NCI-H2171 (cell line): ENCODE data around the gene CETP.

Experiments used
- DNase-seq: peaks from one replicate; lab custom pipeline; 2025; lab: John Stamatoyannopoulos, UW

Gene CETP

GRCh38 chr16:56961851-56962281 is at the start of gene CETP:
TSS of gene CETP (plus strand) at chr16:56961950. CDS start at chr16:56961980, 30 bp downstream.
- DNase-seq = no peak

GRCh38 chr16:56912746-56913708 is 48.7 kb upstream of the CETP start:
- no peak for DNase-seq

DNA sequence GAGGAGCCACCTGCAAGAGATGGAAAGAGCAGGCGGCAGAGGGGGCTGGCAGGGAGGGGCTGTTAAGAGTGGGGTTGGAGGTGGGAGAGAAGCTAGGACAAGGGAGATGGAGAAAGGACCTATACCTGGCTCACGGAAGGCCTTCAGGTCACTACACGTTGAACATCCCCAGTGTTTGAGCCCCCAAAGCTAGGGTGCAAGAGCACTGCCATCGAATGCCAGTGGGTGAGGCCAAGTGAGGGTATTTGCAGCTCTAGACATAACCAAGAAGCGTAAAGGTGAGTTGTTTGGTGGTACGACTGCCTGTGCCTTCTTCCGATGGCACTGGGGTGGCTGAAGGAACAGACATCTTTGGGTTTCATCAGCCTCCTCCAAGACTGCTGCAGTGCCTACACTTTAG is 46.9 kb upstream of the CETP start:
- DNase-seq = no peak

DNA sequence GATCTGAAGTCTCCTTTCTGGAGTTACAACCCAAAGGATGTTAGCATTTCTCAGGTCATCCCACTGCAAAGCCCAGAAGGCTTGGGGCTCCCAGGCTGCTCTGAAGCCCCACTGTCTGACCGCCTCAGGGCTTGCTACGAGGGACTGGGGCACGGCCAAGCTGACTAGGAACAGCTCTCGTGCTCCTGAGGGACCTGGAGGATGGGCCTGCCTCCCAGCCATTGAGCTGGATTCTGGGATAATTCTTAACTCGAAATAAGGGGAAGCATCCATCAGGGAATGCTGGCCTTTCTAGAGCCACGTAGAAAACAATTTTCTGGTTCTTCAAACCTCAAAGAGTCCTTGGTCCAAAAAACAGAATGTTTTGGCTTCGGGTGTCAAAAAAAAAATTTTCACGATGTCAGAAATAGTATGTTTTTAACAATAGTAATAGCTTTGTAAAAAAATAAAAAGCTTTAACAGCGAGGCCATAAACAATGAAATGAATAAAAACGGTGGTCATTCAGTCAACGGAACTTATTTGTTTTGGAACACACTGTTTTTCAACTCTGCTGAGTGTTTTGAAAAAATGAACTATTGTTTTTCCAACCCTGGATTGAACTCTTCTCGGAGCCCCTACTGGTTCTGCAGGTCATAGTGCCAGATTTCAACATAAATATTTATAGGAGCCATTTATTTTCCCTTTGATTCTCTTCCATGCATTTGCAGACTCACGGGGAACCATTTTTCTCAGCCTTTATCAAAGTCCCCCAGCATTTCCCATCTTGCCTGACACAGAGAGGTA is 46.2 kb upstream of the CETP start:
- no peak for DNase-seq

- no peak for DNase-seq
Observed at GRCh38 chr16:56916571-56917403, 45.0 kb upstream of the CETP start.

DNA sequence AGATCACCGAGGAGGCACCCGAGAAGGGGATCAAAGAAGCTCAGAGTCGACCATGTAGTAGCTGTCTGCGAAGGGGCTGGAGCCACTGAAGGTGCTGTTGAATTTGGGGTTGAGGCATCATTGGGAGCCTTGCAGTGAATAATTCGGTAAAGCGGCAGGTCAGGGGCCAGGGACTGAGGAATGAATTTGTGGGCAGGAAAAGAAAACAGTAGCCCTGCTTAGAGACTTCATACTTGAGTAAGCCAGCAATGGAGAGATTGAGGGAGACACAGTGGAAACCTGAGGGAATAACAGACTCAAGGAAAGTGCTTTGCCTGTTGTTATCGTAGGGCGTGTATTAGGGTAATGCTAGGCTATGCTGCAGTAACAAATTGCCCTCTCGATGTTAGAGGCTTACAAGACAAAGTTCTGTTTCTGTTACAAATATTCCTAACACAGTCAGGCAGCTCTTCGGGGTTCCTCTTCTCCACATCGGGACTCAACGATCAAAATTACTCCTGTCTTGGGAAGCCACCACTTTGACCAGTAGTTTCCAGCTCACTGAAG is 43.2 kb upstream of the CETP start:
- DNase-seq = no peak

- DNase-seq = no peak
Observed at GRCh38 chr16:56919099-56919800, 42.5 kb upstream of the CETP start.

- no peak for DNase-seq
Observed at GRCh38 chr16:56921571-56921970, 40.2 kb upstream of the CETP start.

DNA sequence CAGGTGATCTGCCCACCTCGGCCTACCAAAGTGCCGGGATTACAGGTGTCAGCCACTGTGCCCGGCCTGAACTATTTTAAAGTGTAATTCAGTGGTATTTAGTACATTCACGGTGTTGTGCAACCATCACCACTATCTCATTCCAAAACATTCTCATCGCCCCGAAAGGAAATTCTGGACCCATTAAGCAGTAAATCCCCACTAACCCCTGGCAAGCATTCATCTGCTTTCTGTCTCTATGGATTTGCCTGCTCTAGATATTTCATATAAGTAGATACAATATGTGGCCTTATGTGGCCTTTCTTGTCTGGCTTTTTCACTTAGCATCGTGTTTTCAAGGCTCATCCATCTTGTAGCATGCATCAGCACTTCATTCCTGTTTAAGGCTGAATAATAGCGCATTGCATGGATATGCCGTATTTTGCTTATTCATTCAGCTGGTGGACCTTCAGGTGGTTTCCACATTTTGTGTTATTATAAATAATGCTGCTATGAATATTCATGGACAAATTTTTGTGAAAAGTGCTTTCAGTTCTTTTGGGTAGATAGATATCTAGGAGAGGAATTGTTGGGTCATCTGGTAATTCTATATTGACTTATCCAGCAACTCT is 38.2 kb upstream of the CETP start:
- DNase-seq = no peak

DNA sequence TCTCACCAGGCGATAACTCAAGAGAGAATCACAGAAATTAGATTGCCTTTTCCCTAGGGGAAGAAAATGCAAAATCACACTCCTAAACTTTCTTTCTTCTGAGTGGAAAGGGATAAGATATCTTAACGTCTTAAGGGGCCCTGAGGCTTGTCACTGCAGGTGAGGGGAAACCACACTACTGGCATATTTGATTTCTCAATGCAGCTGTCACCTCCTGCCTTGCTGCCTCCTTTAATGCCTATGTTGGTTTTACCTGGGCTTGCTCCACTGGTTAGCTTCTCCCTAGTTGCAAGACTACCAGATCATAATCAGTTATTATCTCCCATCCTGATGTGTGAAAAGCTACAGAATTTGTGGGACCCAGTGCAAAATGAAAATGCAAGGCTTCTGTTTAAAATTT is 34.3 kb upstream of the CETP start:
- DNase-seq = no peak

DNA sequence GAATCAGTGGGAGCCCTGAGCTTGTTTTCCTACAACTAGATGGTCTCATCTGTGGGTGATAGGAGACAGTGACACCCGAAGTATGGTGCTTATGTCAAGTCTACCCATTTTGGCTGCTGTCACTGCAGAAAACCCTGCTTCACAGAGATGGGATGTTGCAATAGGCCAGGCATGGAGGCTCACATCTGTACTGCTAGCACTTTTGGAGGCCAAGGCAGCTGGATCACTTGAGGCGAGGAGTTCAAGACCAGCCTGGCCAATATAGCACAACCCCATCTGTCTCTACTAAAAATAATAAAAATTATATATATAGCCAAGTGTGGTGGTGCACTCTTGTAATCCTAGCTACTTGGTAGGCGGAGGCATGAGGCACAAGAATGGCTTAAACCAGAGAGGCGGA is 32.1 kb upstream of the CETP start:
- DNase-seq = no peak

DNA sequence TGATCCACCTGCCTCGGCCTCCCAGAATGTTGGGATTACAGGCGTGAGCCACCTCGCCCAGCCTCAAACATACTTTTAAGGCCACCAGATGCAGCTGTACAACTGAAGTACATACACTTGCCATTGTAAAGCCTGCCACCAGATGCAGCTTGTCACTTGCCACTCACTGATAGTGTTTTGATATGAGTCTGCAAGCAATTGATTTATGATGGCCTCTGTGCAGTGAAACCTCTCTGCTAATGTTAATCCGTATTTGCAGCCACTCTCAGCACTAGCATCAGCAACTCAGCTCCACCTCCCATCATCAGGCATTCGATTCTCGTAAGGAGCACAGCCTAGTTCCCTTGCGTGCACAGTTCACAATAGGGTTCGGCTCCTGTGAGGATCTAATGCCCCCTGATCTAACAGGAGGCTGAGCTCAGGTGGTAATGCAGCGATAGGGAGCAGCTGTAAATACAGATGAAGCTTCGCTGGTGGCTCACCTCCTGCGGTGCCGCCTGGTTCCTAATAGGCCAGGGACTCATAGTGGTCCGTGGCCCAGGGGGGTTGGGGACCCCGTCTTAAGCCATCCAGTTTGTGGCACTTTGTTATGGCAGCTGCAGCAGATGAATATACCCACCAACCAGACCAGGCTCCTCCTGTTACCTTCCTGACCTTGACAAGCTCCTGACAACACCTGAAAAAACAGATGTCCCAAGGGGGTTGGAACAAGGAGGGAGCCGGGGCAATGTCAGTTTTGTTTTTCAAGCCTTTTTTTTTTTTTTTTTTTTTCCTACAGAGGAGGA is 31.1 kb upstream of the CETP start:
- DNase-seq = peak; percentile 94

- DNase-seq = no peak
Observed at GRCh38 chr16:56931271-56931891, 30.4 kb upstream of the CETP start.

- DNase-seq = peak; percentile 97
Observed at GRCh38 chr16:56931892-56932720, 29.6 kb upstream of the CETP start, which contains the start of gene HERPUD1. TSS of gene HERPUD1 (plus strand) at chr16:56932142. CDS start at chr16:56932245, 103 bp downstream.

DNA sequence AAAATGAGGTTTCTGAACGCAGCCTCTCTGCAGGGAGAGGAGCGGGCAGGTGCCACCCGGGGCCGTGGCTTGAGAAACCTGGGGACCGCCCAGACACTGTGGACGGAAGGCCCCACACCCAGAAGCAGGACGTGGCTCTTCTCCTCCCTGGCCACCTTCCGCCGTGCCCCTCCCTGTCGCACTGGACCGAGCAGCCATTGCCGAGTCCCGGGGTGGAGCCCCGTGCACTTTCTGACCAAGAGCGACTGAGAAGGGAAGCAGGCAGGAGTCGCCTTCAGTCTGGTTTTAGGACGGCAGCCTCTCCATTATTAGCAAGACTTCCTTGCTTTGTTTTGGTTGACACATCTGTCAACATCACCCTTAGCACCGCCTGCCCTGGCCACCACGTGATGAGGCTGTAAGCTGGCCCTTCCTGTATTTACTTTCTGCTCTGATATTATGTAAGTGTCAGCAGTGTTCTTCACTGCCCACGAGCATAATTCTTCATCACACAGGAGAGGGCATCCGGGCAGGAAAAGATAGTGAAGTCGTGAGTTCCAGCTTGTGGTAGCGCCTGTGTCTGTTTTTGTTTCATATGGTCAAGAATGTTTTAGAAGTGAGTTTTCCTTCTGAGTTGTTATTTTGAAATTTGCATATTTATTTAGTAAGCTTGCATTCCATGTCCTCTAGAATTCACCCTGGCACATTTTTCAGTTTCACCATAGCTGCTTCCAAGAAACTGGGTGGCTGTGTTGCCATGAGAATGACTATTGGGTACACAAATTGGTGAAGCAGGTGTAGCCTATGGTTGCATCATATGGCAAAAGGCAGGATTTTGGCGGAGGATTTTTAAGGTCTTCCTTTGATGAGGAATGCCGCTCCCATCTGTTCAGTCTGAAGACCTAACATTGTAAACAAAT is 28.8 kb upstream of the CETP start:
- peak; percentile 51 for DNase-seq

- DNase-seq = no peak
Observed at GRCh38 chr16:56933828-56934598, 27.7 kb upstream of the CETP start.
